H1 (cell line): ENCODE results near the gene RBM5.

Experiments
- ASH2L ChIP-seq: fragments of 200-600, 300-600 bp; sonication (generic); IDR thresholded peaks from one replicate; pipeline ENCODE4 v1.7.1; 2017; ENCODE audit warnings: low read length
- CHD7 ChIP-seq: fragments of 300-600 bp; sonication (generic); IDR thresholded peaks from 2 replicates; pipeline ENCODE4 v1.7.1; 2012; ENCODE audit warnings: low read length, moderate library complexity, mild to moderate bottlenecking, inconsistent platforms; ENCODE audit not compliant: insufficient replicate concordance
- CREB1 ChIP-seq: IDR thresholded peaks from 2 replicates; pipeline ENCODE4 v1.6.1; 2012; ENCODE audit warnings: inconsistent platforms
- CTCF ChIP-seq, 3 experiments: IDR thresholded peaks; 1 replicate in 2 of 3; 2 replicates in 1 of 3; pipeline versions ENCODE4 v1.5.1 to v1.6.1; 2011; ENCODE audit warnings: low read length in 3 of 3, mild to moderate bottlenecking in 3 of 3, inconsistent platforms in 2 of 3, low read depth in 1 of 3, moderate library complexity in 1 of 3; ENCODE audit not compliant: insufficient read depth in 1 of 3; ENCODE audit errors: control extremely low read depth in 1 of 3
- EP300 ChIP-seq, 2 experiments: IDR thresholded peaks; 1 replicate in 1 of 2; 2 replicates in 1 of 2; pipeline ENCODE4 v1.6.1; 2011 to 2012; ENCODE audit warnings: low read depth in 2 of 2, low read length in 2 of 2, mild to moderate bottlenecking in 2 of 2, borderline replicate concordance in 1 of 2, inconsistent platforms in 1 of 2, moderate library complexity in 1 of 2
- EZH2 ChIP-seq: fragments of 200-600 bp; sonication (generic); IDR thresholded peaks from 2 replicates; pipeline ENCODE4 v1.7.1; 2012; ENCODE audit warnings: low read depth, mild to moderate bottlenecking, moderate library complexity, low read length, inconsistent platforms; ENCODE audit not compliant: severe bottlenecking
- FOSL1 ChIP-seq: IDR thresholded peaks from 2 replicates; pipeline ENCODE4 v1.6.1; 2011; ENCODE audit warnings: mild to moderate bottlenecking, low read depth, low read length, moderate library complexity; ENCODE audit not compliant: insufficient read depth
- GABPA ChIP-seq: IDR thresholded peaks from 2 replicates; pipeline ENCODE4 v1.6.1; 2011; ENCODE audit warnings: mild to moderate bottlenecking, low read length, moderate library complexity, borderline replicate concordance; ENCODE audit not compliant: insufficient read depth
- POLR2A ChIP-seq, 2 experiments: IDR thresholded peaks; 1 replicate in 1 of 2; 2 replicates in 1 of 2; pipeline ENCODE4 v1.6.1; 2011; ENCODE audit warnings: low read depth in 2 of 2, low read length in 2 of 2, mild to moderate bottlenecking in 2 of 2; ENCODE audit errors: control extremely low read depth in 1 of 2
- POLR2AphosphoS5 ChIP-seq: IDR thresholded peaks from 2 replicates; pipeline ENCODE4 v1.6.1; 2011; ENCODE audit warnings: low read depth, low read length
- SUZ12 ChIP-seq: fragments of 200-600 bp; sonication (generic); IDR thresholded peaks from 2 replicates; pipeline ENCODE4 v1.6.1; 2012; ENCODE audit warnings: mild to moderate bottlenecking, inconsistent platforms, low read length, moderate library complexity, mixed read lengths
- ZNF274 ChIP-seq: IDR thresholded peaks from 2 replicates; pipeline ENCODE4 v1.7.0; 2012; ENCODE audit warnings: low read length, borderline replicate concordance; ENCODE audit errors: extremely low read depth

GRCh38 chr3:50050361-50050760 is 38.4 kb upstream of the RBM5 start:
- TF ChIP-seq POLR2A (IDR thresholded peaks at IDR 0.05; ENCODE audit: control extremely low read depth in 1 of 2, low read depth in 2 of 2, low read length in 2 of 2) (no peak), ASH2L (no peak), GABPA (no peak), ZNF274 (no peak), EP300 (IDR thresholded peaks at IDR 0.05; ENCODE audit: borderline replicate concordance in 1 of 2, low read depth in 2 of 2, low read length in 2 of 2) (no peak), SUZ12 (no peak), CTCF (IDR thresholded peaks at IDR 0.05; ENCODE audit: control extremely low read depth in 1 of 3, insufficient read depth in 1 of 3, low read depth in 1 of 3, low read length in 3 of 3) (no peak), FOSL1 (no peak), POLR2AphosphoS5 (no peak), EZH2 (no peak), CREB1 (no peak), CHD7 (no peak)
